Activated T-helper 1 cell treated with anti-CD3 and anti-CD28 coated beads, Interleukin-2, amount 50 U/mL, for 16 hours (primary cell): ENCODE data around the gene IFT52.
"Not testable (repeated sequence)": the region's sequence is repeated elsewhere in the genome, so short reads cannot be mapped to it uniquely, and the experiment has no call there.

ENCODE experiments used
- DNase-seq, 2 donors: peaks; one replicate each; pipeline ENCODE4 v3.0.0-alpha.2; 2020; ENCODE audit warnings: low read depth in 1 of 2, low spot score in 1 of 2

IFT52 gene

GRCh38 chr20:43567477-43567876 is 23.3 kb upstream of the IFT52 start:
- DNase-seq = no peak

GRCh38 chr20:43568706-43569105 is 22.0 kb upstream of the IFT52 start:
- no peak for DNase-seq

DNA sequence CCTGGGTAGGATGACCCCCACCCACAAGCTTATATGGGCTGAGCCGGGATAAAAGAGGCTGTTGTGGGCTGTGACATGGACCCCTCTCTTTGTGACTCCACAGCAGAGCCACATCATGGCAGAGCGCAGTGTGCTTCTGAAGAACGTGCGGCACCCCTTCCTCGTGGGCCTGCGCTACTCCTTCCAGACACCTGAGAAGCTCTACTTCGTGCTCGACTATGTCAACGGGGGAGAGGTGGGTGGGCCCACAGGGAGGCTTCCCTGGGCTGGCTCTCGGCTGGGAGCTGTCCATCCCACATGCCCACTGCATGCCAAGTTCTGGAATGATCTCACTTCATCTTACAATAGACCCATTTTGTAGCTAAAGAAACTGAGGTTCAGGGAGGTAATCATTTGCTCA is 21.5 kb upstream of the IFT52 start:
- DNase-seq = no peak

GRCh38 chr20:43570496-43570895 is 20.2 kb upstream of the IFT52 start:
- DNase-seq = no peak

DNA sequence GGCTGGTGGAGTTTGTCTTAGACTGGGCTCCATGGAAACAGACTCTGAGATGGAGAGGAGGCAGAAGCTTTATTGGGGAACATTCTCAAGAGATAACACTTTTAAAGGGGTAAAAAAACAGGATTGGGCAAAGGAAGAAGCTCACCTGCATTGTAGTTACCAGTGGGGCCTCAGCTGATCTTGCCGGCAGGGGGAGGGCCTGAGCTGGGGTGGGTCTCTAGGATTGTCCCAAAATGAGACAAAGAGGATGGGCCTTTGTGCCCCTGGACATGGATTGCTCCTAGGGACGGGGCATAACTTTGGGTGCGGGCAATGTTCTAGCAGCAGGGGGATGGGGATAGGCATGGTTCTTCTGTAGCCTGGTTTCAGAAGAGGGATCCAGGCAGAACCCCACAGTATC is 19.4 kb upstream of the IFT52 start:
- DNase-seq = no peak

GRCh38 chr20:43571771-43572170 is 19.0 kb upstream of the IFT52 start:
- DNase-seq = no peak

DNA sequence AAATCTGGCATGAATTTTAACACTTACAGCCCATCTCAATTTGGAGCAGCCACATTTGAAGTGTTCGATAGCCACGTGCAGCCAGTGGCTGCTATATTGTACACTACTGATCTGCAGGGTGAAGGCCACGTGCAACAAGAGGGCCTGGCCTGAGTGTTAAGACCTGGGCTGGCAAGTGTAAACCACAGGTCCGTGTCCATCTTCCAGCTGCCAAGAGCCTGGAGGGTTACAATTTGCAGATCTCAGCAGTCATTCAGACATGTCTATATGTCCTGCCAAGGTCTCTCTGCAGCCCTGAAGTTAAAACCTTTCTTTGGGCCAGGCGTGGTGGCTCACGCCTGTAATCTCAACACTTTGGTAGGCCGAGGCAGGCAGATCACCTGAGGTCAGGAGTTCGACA is 17.8 kb upstream of the IFT52 start:
- DNase-seq = no peak

DNA sequence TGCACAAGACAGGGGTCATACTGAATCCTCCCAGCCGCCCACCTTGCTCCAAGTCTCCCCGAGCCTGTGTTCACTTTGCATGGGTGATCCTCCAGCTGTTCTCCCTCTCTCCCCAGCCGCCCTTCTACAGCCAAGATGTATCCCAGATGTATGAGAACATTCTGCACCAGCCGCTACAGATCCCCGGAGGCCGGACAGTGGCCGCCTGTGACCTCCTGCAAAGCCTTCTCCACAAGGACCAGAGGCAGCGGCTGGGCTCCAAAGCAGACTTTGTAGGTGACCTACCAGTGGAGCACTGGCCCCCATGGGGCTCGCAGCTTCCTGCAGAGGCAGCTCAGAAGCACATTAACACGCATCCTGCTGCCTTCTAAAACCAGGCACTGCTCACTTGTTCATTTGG is 14.6 kb upstream of the IFT52 start:
- DNase-seq = no peak

GRCh38 chr20:43579861-43580793 is 10.6 kb upstream of the IFT52 start:
- no peak for DNase-seq

- no peak for DNase-seq
Measured at GRCh38 chr20:43583133-43583864, 7.4 kb upstream of the IFT52 start.

- DNase-seq = no peak
Measured at GRCh38 chr20:43583982-43584432, 6.7 kb upstream of the IFT52 start.

- DNase-seq = no peak
Measured at GRCh38 chr20:43584448-43585136, 6.1 kb upstream of the IFT52 start.

DNA sequence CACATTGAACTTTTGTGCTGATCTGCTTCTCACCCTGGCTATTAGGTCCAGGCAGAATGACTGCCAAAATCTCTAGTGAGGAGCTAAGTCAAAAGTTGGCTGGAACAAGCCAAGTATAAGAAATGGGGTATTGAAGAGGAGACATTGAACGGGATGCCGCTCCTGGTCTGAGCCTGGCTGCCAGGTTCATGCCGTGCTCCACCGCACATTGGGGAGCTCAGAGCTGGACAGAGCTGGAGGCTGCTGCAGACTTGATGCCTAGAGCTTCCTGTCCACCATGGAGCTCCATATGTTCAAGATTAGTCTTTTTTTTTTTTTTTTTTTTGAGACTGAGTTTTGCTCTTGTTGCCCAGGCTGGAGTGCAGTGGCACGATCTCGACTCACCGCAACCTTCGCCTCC is 4.1 kb upstream of the IFT52 start:
- no peak for DNase-seq

DNA sequence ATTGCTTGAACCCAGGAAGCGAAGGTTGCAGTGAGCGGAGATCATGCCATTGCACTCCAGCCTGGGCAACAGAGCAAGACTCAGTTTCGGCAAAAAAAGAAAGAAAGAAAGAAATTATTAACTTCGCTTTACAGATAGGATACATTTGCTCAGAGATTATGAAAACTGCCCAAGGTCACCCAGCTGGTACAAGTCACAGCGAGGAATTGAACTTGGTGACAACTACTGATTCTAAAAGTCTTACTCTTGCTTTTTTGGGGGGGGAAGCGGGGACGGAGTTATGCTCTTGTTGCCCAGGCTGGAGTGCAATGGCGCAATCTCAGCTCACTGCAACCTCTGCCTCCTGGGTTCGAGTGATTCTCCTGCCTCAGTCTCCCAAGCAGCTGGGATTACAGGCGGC is 2.2 kb upstream of the IFT52 start:
- not testable (repeated sequence) for DNase-seq

- no peak for DNase-seq
Measured at GRCh38 chr20:43590036-43590391, 723 bp upstream of the IFT52 start.

DNA sequence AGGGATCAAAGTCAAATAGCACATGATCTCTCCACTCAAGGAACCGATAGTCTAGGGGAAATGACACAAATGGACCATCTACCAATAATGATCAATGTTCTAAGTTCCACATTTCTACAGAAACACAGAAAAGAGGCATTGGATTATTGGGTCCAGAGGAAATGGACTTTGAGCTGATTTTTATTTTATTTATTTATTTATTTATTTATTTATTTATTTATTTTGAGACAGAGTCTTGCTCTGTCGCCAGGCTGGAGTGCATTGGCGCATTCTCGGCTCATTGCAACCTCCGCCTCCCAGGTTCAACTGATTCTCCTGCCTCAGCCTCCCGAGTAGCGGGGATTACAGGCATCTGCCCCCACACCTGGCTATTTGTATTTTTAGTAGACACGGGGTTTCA is 11.2 kb downstream of the IFT52 start:
- not testable (repeated sequence) for DNase-seq

DNA sequence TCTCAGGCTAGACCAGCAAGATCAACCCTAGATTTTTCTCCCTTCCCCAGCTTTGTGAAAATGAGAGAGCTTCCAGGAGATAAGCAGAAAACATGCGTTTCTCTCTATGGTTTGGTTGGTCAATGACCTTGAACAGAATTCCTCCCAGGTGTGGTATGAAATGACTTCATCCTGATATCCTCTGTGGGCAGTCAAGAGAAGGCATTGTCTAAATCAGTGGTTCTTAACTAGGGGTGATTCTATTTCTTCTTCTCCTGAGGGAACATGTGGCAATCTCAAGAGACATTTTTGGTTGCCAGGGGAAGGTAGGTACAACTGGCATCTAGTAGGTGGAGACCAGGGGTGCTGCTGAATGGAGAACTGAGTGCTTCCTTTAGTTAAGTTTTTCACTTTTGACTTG is 12.4 kb downstream of the IFT52 start:
- DNase-seq = no peak

DNA sequence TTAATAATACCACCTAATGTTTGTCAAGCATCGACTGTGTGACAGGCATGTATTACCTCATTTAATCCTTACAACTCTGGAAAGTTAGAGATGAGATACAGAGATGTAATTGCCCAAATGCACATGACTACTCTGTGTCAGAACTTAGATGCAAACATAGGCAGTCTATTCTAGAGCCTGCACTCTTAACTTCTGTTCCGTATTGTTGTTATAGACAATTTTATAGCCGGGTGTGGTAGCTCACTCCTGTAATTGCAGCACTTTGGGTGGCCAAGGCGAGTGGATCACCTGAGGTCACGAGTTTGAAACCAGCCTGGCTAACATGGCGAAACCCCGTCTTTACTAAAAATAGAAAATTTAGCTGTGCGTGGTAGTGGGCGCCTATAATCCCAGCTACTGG is 15.0 kb downstream of the IFT52 start:
- DNase-seq = no peak

- not testable (repeated sequence) for DNase-seq
Measured at GRCh38 chr20:43607278-43607677, 16.5 kb downstream of the IFT52 start.

GRCh38 chr20:43631598-43631997 is 40.9 kb downstream of the IFT52 start:
- no peak for DNase-seq

DNA sequence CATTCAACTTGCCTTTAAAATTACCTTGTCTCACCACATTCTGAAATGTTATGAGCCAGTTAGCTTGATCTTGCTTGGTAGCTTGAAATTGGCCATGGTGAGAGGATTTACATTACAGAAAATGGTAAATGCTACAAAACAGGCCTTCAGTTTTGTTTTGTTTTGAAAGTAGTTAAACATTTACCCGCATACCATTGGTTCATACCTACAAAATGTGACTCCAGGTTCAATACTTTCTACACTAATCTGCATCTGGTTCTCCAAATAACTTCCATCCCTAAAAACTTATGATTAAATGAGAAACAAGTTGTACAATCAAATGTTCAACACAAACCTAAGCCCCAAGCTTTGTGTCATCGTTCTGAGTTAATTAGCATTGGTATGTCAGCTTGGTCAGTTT is 45.7 kb downstream of the IFT52 start:
- no peak for DNase-seq

DNA sequence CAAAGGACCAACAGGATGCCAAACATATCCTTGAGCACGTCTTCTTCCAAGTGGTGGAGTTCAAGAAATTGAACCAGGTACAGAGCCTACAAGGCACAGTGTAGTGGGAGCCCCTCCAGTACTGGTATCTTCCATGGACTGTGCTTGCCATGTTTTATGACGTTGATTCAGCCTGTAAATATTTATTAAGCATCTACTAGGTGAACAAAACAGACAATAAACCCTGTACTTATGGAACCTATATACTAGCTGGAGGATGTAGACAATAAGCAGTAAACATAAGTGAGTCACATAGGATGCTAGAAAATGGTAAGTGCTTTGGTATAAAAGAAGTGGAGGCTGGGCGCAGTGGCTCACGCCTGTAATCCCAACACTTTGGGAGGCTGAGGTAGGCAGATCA is 51.8 kb downstream of the IFT52 start:
- no peak for DNase-seq
